C4-2B (cell line): ENCODE measurements around the gene OR6C4.

Experiments
- ZFX ChIP-seq: fragments of 450-650 bp; IDR thresholded peaks from 2 replicates; pipeline ENCODE4 v1.6.1; 2017
- TF ChIP-seq, protein P1 (sequence below): fragments of 450-650 bp; conservative IDR thresholded peaks from 2 replicates; pipeline ENCODE4 v1.5.1; 2017; ENCODE audit warnings: mild to moderate bottlenecking

DNA sequence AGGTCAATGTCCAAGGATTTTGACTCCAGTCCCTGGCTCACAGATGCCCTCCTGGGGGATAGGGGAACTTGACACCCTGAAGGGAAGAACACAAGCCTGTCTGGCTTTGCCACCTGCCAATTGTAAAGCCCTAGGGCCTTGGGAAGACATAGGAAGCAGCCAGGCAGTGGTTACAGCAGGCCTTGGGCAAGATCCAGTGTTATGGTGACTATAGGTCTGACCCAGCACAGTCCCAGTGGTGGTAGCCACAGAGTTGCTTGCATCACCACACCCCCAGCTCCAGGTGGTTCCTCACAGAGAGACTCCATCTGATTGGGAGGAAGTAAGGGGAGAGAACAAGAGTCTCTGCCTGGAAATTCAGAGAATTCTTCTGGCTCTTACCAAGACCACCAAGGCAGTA is 33.0 kb upstream of the OR6C4 start:
- TF ChIP-seq, protein P1, sequence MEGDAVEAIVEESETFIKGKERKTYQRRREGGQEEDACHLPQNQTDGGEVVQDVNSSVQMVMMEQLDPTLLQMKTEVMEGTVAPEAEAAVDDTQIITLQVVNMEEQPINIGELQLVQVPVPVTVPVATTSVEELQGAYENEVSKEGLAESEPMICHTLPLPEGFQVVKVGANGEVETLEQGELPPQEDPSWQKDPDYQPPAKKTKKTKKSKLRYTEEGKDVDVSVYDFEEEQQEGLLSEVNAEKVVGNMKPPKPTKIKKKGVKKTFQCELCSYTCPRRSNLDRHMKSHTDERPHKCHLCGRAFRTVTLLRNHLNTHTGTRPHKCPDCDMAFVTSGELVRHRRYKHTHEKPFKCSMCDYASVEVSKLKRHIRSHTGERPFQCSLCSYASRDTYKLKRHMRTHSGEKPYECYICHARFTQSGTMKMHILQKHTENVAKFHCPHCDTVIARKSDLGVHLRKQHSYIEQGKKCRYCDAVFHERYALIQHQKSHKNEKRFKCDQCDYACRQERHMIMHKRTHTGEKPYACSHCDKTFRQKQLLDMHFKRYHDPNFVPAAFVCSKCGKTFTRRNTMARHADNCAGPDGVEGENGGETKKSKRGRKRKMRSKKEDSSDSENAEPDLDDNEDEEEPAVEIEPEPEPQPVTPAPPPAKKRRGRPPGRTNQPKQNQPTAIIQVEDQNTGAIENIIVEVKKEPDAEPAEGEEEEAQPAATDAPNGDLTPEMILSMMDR: no peak
- TF ChIP-seq ZFX: no peak
